Activated naive CD4-positive, alpha-beta T cell treated with anti-CD3 and anti-CD28 coated beads, Interleukin-2, amount 50 U/mL, for 24 hours (primary cell): Measurements from ENCODE around the gene ARHGAP23.
"Not testable (repeated sequence)": the region's sequence is repeated elsewhere in the genome, so short reads cannot be mapped to it uniquely, and the experiment has no call there.

Experiments used
- H3K27ac Mint-ChIP-seq: one replicate; pipeline ENCODE4 v1.8.0; 2021; ENCODE audit warnings: mild to moderate bottlenecking, mixed read lengths
- H3K27me3 Mint-ChIP-seq: one replicate; pipeline ENCODE4 v1.8.0; 2021; ENCODE audit warnings: mixed read lengths
- H3K36me3 Mint-ChIP-seq: one replicate; pipeline ENCODE4 v1.8.0; 2021; ENCODE audit warnings: mixed read lengths
- H3K4me1 Mint-ChIP-seq: one replicate; pipeline ENCODE4 v1.8.0; 2021; ENCODE audit warnings: mixed read lengths
- H3K4me3 Mint-ChIP-seq: one replicate; pipeline ENCODE4 v1.8.0; 2021; ENCODE audit warnings: mild to moderate bottlenecking, mixed read lengths
- H3K9me3 Mint-ChIP-seq: one replicate; pipeline ENCODE4 v1.8.0; 2021; ENCODE audit warnings: mixed read lengths

Gene ARHGAP23

DNA sequence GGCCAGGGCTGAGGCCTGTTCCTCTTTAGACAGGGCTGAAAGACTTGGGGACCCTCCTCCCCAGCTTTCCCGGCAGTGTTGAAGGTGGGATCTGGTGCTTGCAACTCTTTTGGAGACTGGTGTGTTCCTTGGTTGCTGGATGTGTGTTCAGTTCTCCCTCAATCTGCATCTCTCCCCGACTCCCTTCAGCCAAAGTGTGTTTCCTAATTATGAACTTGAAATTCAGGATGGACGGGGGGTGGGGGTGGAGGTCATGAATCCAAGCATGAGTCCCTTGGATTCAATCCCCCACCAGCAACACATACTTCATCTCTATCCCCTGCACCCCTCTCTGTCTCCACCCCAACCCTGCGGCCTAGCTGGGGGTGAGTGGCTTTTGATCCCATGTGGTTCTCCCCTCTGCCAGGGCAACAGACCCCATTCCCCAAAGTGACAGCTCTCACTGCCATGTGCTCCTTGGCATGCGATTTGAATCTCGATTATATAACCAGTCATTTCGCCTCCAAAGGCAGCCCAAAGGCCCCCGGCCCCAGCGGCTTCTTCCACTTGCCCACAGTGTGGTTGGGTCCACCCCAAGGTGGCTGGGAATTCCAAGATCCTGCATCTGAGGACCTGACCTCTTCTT, 1.3 kb downstream of the ARHGAP23 start:
- Mint-ChIP-seq H3K4me3 (peak overlapping the region; percentile 67), H3K9me3 (no peaks in the 10 kb centered on the region), H3K27me3 (peaks cover 9% of the 10 kb centered on the region), H3K36me3 (no peaks in the 10 kb centered on the region), H3K27ac (no peak overlapping the region), H3K4me1 (peaks cover 14% of the 10 kb centered on the region)

DNA sequence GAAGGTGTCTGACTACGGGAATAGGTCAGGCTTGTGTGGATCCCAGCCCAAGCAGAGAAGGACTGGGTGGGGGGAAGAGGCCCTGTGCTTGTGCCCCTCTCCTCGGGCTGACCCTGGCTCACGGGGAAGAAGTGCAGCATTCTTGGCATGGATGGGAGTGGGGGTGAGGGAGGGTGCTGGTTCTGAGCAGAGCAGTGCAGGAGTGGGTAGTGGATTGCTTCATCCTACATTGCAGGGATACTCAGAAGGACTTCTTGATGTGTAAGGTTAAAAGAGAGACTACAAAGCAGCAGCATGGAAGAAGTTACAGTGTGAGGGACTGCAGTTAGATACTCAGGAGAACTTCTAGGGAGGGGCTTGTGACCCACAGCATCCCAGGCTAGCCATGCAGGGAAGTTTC, 2.1 kb downstream of the ARHGAP23 start:
- Mint-ChIP-seq H3K36me3 (no peaks in the 10 kb centered on the region), H3K27me3 (peaks cover 6% of the 10 kb centered on the region), H3K27ac (no peak overlapping the region), H3K4me3 (no peak overlapping the region), H3K9me3 (no peaks in the 10 kb centered on the region), H3K4me1 (peaks cover 14% of the 10 kb centered on the region)

DNA sequence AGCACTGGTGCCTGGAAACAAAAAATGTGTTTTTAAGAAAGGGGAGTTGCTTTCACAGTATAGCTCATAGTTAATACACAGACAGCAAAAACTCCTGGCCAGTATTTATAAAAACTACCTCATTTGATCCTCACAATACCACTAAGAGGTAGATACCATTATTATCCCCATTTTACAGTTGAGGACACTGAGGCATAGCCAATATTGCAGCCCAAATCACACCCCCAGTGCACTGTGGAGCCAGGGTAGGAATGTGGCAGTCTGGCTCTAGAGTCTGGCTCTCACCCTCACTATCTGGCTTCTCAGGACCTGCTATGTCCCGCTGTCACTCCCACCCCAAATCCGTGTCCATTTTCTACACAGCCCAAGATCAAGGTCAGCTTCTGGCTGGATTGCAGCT, 2.6 kb downstream of the ARHGAP23 start:
- H3K4me1 Mint-ChIP-seq, result peaks cover 14% of the 10 kb centered on the region
- H3K27me3 Mint-ChIP-seq, result peaks cover 3% of the 10 kb centered on the region
- H3K36me3 Mint-ChIP-seq, result no peaks in the 10 kb centered on the region
- no peak overlapping the region for H3K4me3 Mint-ChIP-seq
- H3K27ac Mint-ChIP-seq, result no peak overlapping the region
- no peaks in the 10 kb centered on the region for H3K9me3 Mint-ChIP-seq

DNA sequence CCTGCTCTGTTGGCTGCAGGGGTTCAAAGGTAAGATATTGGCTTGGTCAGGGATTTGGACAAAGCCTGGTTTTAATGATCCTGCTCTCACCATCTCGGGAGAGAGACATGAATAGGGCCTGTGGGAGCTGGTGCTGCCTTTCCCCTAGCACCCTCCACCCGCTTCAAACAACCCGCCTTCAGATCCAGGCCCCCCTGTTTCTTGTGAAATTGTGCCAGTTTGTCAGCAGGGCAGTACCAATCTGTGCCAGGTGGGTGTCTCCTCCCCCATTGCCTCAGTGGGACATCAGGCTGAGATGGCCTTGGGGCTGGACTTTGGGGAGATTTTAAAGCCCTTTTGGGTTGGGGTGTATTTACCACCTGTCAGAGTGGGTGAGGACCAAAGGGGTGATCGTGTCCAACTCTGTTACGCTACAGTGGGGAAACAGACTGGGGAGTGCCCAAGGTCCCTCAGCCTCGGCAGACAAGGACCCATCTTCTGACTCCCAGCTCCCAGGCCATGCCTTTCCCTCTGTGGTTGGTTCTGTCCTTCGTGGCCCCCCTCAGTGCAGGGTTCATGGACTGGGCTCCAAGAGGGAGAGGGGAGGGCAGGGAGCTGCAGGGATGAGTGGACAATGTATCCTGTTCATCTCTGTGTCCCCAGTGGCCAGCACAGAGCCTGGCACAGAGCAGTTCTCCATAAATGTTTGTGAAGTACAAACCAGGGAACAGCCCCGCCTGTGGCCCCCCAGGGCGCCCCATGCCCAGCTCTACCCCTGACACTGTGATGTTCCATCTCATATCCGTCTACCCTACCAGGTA, 3.3 kb downstream of the ARHGAP23 start:
- Mint-ChIP-seq H3K27ac (no peak overlapping the region), H3K27me3 (peaks cover 3% of the 10 kb centered on the region), H3K4me1 (peaks cover 14% of the 10 kb centered on the region), H3K9me3 (no peaks in the 10 kb centered on the region), H3K4me3 (no peak overlapping the region), H3K36me3 (no peaks in the 10 kb centered on the region)

DNA sequence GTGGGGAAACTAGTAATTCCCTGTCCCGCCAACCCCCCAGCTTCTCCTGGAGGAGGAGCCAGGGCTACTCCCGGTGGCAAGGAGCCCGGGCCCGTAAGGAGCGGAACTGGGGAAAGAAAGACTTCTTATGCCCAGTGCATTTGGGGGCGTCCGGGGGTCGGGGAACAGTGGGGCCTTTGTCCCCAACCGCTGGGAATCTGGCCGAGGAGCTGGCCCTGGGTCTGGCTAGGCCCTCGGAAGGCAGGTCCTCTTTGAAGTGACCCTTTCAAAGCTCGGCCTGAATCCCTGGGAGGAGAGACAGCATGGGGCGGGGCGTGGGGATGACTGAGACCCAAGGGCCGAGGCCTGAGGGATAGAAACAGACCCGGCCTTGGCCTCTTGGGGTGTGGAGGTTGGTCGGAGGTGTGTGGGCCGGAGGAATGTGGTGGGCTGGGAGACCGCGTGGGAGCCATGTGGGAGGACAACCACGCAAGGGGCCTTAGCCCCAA, 6.0 kb downstream of the ARHGAP23 start:
- H3K9me3 Mint-ChIP-seq, result no peaks in the 10 kb centered on the region
- H3K27me3 Mint-ChIP-seq, result no peaks in the 10 kb centered on the region
- H3K4me1 Mint-ChIP-seq, result peaks cover 4% of the 10 kb centered on the region
- H3K36me3 Mint-ChIP-seq, result no peaks in the 10 kb centered on the region
- no peak overlapping the region for H3K27ac Mint-ChIP-seq
- H3K4me3 Mint-ChIP-seq, result no peak overlapping the region

DNA sequence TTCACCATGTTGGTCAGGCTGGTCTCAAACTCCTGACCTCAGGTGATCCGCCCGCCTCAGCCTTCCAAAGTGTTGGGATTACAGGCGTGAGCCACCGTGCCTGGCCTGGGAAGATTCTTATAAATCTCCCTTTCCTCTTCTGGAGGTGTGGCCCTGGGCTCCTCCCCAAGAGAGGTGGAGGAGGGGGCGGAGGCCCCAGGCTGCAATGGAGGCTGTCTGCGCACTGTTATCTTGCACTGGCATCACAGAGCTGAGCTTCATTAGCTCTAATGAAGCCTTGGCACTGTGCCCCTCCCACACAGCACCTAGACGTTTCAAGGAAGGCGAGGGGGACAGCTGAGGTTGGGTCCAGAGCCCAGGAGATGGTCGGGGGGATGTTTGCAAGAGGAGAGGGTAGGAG, 7.5 kb downstream of the ARHGAP23 start:
- Mint-ChIP-seq H3K27ac (no peak overlapping the region), H3K4me1 (no peaks in the 10 kb centered on the region), H3K9me3 (no peaks in the 10 kb centered on the region), H3K36me3 (no peaks in the 10 kb centered on the region), H3K4me3 (no peak overlapping the region), H3K27me3 (no peaks in the 10 kb centered on the region)

DNA sequence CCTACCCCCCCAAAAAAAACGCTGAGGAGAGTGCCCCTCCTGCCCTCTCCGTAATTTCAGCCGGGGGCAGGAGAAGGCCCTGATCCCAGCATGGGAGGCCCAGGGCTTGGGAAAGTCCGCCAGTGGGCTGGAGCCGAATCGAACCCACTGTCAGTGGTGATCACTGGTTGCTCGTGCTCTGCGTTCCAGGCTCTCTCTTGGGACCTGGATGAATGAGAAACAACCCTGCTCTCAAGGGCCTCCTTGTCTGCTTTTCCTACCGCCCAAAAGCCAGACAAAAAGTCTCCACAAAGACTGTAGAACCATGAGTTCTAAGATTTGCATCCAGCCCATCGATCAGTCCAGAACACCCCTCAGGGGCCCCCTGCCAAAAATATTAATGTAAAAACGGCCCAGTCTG, 8.1 kb downstream of the ARHGAP23 start:
- Mint-ChIP-seq H3K27me3 (no peaks in the 10 kb centered on the region), H3K4me3 (no peak overlapping the region), H3K36me3 (no peaks in the 10 kb centered on the region), H3K4me1 (no peaks in the 10 kb centered on the region), H3K27ac (no peak overlapping the region), H3K9me3 (no peaks in the 10 kb centered on the region)

DNA sequence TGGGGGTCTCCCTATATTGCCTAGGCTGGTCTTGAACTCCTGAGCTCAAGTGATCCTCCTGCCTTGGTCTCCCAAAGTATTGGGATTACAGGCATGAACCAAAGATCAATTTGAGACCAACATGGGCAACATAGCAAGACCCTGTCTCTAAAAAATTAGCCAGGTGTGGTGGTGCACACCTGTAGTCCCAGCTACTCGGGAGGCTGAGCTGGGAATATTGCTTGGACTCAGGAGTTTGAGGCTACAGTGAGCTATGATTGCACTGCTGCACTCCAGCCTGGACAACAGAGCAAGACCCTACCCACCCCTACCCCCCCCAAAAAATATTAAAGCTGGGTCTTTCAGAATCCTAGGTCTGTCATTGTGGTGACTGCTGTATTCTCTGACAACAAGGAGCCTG, 9.0 kb downstream of the ARHGAP23 start:
- H3K27me3 Mint-ChIP-seq, H3K4me1 Mint-ChIP-seq, H3K36me3 Mint-ChIP-seq, H3K4me3 Mint-ChIP-seq, H3K27ac Mint-ChIP-seq, H3K9me3 Mint-ChIP-seq: not testable (repeated sequence)

DNA sequence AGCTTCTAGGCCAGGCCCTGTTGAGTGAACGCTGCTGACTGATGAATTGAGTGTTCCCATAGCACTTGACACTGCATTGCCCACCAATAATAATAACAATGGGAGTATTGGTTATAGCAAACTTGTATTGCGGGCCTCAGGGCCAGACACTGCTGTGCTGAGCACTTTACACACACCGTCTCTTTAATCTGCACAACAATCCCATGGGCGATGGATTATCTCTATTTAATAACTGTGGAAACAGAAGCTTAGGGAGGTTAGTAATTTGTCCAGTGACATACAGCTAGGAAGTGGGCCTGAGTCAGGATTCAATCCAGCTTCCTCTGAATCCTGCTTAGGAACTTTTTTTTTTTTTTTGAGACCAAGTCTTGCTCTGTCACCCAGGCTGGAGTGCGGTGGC, 11.2 kb downstream of the ARHGAP23 start:
- no peaks in the 10 kb centered on the region for H3K27me3 Mint-ChIP-seq
- H3K9me3 Mint-ChIP-seq, result no peaks in the 10 kb centered on the region
- H3K4me1 Mint-ChIP-seq, result no peaks in the 10 kb centered on the region
- H3K27ac Mint-ChIP-seq, result no peak overlapping the region
- no peaks in the 10 kb centered on the region for H3K36me3 Mint-ChIP-seq
- H3K4me3 Mint-ChIP-seq, result no peak overlapping the region

DNA sequence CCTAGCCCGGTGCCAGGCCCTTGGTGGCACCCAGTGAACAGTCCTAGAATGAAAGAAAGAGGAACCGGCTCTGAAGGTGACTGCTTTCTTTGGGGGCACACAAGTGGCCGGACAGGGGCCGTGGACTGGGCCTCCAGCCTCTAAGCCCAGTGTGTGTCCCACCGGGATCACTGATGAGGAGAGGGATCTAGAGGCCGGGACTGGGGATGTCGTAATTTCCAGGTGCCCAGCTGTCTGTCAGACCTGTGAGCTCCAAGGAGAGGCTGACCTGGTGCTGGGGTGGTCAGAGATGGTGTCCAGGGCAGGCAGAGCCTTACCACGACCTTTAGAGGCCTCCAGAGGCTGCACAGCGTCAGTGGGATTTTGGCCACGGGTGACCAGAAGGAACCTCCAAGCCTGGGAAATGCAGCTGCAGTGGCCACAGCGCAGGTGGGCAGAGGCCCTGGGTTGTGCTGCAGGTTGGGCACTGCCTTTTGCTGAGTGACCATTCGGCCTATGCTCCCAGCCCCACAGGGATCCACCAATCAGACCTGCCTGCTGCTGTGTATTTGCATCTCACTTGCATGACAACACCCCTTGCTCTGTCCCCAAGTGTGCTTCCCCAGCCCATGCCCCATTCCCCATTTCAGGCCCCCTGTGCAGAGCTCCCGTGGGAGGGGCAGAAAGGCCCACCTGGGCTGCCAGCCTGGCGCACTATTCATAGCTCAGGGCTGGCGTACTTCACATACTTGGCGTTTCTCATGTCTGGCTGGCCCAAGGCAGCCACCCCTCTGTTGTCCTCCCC, 12.5 kb downstream of the ARHGAP23 start:
- Mint-ChIP-seq H3K36me3 (no peaks in the 10 kb centered on the region), H3K27me3 (no peaks in the 10 kb centered on the region), H3K9me3 (no peaks in the 10 kb centered on the region), H3K4me3 (no peak overlapping the region), H3K4me1 (no peaks in the 10 kb centered on the region), H3K27ac (no peak overlapping the region)

DNA sequence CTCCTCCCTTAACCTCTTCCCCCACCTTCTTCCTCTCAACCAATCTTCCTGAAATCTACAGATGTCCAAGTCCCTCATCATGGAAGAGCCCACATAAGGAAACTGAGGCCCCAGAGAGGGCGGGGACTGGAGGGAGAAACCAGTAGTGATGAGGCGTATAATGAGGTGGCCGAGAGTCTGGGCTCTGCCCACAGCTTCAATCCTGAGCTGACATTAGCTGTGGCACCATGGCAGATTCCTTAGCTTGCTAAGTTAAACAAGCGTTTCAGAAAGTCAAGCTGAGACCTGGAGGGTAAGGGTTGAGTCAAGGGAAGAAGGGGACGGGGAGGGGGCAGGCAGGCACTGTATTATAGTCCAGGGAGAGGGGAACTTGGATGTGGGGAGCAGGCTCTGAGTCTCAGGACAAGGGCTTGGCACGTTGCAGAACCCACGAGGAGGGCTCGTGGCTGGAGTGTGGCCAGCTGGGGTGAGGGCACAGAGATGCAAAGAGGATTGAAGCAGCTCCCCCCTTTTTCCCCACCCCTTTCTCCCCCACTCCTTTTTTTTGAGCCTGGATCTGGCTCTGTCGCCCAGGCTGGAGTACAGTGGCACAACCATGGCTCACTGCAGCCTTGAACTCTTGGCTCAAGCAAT, 13.3 kb downstream of the ARHGAP23 start:
- Mint-ChIP-seq H3K9me3 (no peaks in the 10 kb centered on the region), H3K27ac (no peak overlapping the region), H3K4me1 (no peaks in the 10 kb centered on the region), H3K4me3 (no peak overlapping the region), H3K36me3 (no peaks in the 10 kb centered on the region), H3K27me3 (no peaks in the 10 kb centered on the region)

DNA sequence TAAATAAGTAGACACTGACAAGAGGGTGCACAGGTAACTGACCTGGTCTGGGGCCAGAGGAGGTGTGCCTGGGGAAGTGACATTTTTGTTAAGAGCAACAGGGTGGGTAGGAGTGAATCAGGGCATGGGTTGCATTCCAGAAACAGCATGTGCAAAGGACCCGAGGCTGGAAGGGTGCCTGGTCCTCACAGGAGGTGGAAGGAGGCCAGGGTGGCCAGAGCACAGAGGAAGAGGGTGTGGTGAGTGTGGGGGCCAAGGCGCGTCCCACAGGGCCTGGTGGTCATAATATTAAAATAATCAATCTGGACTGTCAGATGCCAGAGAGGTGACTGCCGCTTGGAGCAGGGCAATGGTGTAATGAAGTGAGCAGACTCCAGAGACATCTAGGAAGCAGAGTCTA, 14.3 kb downstream of the ARHGAP23 start:
- Mint-ChIP-seq H3K9me3 (no peaks in the 10 kb centered on the region), H3K4me1 (no peaks in the 10 kb centered on the region), H3K36me3 (no peaks in the 10 kb centered on the region), H3K27ac (no peak overlapping the region), H3K4me3 (no peak overlapping the region), H3K27me3 (no peaks in the 10 kb centered on the region)

DNA sequence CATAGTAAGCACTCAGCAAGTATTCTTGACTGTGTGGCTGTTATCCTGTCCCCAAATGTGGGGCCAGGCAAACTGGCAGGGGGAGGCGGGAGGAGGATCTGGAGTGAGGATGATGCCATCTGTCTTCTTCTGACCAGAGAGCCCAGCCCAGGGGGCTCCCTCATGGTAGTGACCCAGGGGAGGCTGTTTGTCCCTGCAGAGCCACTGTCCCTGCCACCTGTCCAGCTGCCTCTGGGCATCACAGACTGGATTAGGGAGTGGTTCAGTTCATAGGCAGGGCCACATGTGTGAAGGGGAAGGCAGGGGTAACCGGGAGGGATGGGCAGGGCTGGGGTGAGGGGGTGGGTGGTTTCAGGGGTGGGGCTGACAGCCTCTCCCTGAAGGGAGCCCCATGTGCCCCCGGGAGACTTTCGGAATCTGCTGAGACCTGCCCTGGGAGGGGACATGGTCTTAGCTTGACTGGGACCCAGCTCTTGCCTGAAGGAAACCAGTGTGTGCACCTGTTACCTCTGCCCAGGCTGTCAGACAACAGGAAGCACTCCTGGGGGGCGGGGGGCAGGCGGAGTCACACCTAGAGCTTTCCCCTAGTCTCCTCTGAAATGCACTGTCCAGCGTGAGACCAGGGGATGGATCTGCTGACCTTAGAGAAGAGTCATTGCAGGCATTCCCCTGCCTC, 15.2 kb downstream of the ARHGAP23 start:
- Mint-ChIP-seq H3K36me3 (no peaks in the 10 kb centered on the region), H3K9me3 (no peaks in the 10 kb centered on the region), H3K4me3 (no peak overlapping the region), H3K4me1 (no peaks in the 10 kb centered on the region), H3K27me3 (no peaks in the 10 kb centered on the region), H3K27ac (no peak overlapping the region)

DNA sequence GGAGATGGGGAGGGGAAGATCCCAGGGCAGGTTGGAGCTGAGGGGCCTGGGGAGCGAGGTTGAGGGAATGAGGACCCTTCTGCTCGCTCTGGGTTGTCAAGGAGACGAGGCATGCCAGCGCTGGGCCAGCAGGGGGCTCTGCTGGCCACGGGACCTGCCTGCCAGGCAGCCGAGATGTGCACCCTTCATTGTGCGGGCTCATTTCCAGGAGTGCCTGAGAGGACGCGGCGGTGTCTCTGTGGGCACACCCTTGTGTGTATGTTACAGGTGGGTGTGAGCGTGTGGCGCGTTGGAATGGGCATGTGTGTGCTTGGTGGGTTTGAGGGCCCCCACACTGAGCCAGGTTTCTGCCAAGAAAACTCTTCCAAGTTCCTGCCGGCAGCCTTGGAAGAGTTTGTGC, 15.9 kb downstream of the ARHGAP23 start:
- peak overlapping the region; percentile 35 for H3K27ac Mint-ChIP-seq
- no peaks in the 10 kb centered on the region for H3K36me3 Mint-ChIP-seq
- H3K27me3 Mint-ChIP-seq, result no peaks in the 10 kb centered on the region
- H3K4me3 Mint-ChIP-seq, result no peak overlapping the region
- H3K9me3 Mint-ChIP-seq, result no peaks in the 10 kb centered on the region
- no peaks in the 10 kb centered on the region for H3K4me1 Mint-ChIP-seq

DNA sequence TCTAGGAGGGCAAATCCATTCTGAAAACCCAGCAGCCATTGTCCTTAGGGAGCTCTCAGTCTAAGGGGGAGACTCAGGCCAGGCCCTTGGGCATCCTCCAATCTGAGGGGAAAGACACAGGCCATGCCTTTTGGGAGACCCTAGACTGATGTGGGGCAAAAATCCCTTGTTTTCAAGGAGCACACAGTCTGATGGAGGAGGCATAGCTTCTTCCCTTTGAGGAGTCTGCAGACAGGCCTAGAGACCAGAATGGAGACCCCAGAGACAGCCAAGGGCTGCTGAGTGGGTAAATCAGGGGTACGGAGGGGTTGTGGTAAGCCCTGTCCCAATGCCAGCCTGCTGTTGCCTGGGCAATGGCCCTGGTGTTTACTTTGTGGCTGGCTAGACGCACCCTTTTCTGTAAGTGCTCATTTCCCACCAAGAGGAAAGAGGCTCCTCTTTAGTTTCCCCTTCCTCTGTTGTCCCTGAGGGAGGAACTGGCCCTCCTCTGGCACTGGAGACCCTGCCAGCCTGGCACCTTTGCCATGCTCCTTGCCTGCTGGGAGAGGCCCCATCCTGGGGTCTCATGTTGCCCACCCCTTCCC, 19.3 kb downstream of the ARHGAP23 start:
- H3K4me3 Mint-ChIP-seq, result no peak overlapping the region
- H3K4me1 Mint-ChIP-seq, result peaks cover 3% of the 10 kb centered on the region
- no peaks in the 10 kb centered on the region for H3K9me3 Mint-ChIP-seq
- H3K27me3 Mint-ChIP-seq, result peaks cover 7% of the 10 kb centered on the region
- H3K27ac Mint-ChIP-seq, result no peak overlapping the region
- H3K36me3 Mint-ChIP-seq, result no peaks in the 10 kb centered on the region
